HFF-Myc (cell line): ENCODE results near the gene CERK.
A peak's percentile ranks its signal among the peaks of the same experiment; 100 is the strongest.

ENCODE experiments used
- DNase-seq: peaks from one replicate; pipeline ENCODE4 v3.0.0-alpha.2; 2011; ENCODE audit warnings: low read depth; ENCODE audit errors: extremely low read depth
- H3K4me3 ChIP-seq: replicated peaks from 2 replicates; pipeline ENCODE4 v1.5.1; 2011; ENCODE audit warnings: low read depth, mild to moderate bottlenecking, control low read depth, low read length
- CTCF ChIP-seq: IDR thresholded peaks from 2 replicates; pipeline ENCODE4 v1.5.1; 2012; ENCODE audit warnings: mild to moderate bottlenecking, low read depth, low read length, control low read depth; ENCODE audit errors: missing control alignments

The CERK gene

GRCh38 chr22:46758867-46759290 lies 20.8 kb upstream of the CERK start:
- TF ChIP-seq CTCF, result peak; percentile 79
- DNase-seq, result no peak
- no peak overlapping the region for H3K4me3 ChIP-seq

- no peak overlapping the region for H3K4me3 ChIP-seq
- no peak for DNase-seq
- TF ChIP-seq CTCF, result no peak
Observed at GRCh38 chr22:46758121-46758520, 20.1 kb upstream of the CERK start.

- no peak overlapping the region for H3K4me3 ChIP-seq
- TF ChIP-seq CTCF, result no peak
- DNase-seq, result no peak
Observed at GRCh38 chr22:46757104-46757503, 19.1 kb upstream of the CERK start.

GRCh38 chr22:46756097-46756496 lies 18.0 kb upstream of the CERK start:
- H3K4me3 ChIP-seq, result no peak overlapping the region
- no peak for DNase-seq
- no peak for TF ChIP-seq CTCF

- DNase-seq, result no peak
- no peak overlapping the region for H3K4me3 ChIP-seq
- no peak for TF ChIP-seq CTCF
Observed at GRCh38 chr22:46755525-46755924, 17.5 kb upstream of the CERK start.

GRCh38 chr22:46754826-46755225 lies 16.8 kb upstream of the CERK start:
- no peak for DNase-seq
- no peak overlapping the region for H3K4me3 ChIP-seq
- no peak for TF ChIP-seq CTCF

- DNase-seq, result peak; percentile 94
- TF ChIP-seq CTCF, result no peak
Observed at GRCh38 chr22:46754110-46754799, 16.2 kb upstream of the CERK start.

More at GRCh38 chr22:46754110-46754799, 16.2 kb upstream of the CERK start:
- peak overlapping the region; percentile 17; the same call in 1 of the 2 replicates for H3K4me3 ChIP-seq
